K562 (cell line): Measurements from ENCODE around the gene C6orf47. TPM values are rescaled to one million over a fixed set of nuclear protein-coding genes. Genes with fewer than 3 reads are reported as not detected.
A peak's percentile ranks its signal among the peaks of the same experiment; 100 is the strongest.

ENCODE experiments used
- CHAMP1 ChIP-seq: fragments of 450-650 bp; IDR thresholded peaks from 2 replicates; pipeline ENCODE4 v1.6.1; 2016; ENCODE audit warnings: mild to moderate bottlenecking
- CHCHD3 ChIP-seq: fragments of 250-450 bp; sonication (Bioruptor Pico); IDR thresholded peaks from 2 replicates; pipeline ENCODE4 v2.1.2; 2022; ENCODE audit warnings: mild to moderate bottlenecking
- DDX20 ChIP-seq: fragments of 450-650 bp; IDR thresholded peaks from 2 replicates; pipeline ENCODE4 v1.6.1; 2016; ENCODE audit warnings: missing genetic modification characterization, low read depth, mild to moderate bottlenecking, missing compliant biosample characterization, moderate library complexity
- MED1 ChIP-seq: sonication (generic); formaldehyde crosslinking; IDR thresholded peaks from 2 replicates; pipeline ENCODE4 v1.8.1; 2023; ENCODE audit warnings: missing genetic modification reagents, borderline replicate concordance
- MEF2A ChIP-seq: IDR thresholded peaks from 2 replicates; pipeline ENCODE4 v1.6.1; 2011; ENCODE audit warnings: low read depth, mild to moderate bottlenecking, low read length, moderate library complexity; ENCODE audit not compliant: control insufficient read depth
- MIER1 ChIP-seq: fragments of 450-650 bp; IDR thresholded peaks from 2 replicates; pipeline ENCODE4 v1.6.1; 2016; ENCODE audit warnings: antibody characterized with exemption, mild to moderate bottlenecking, low read depth
- MXD1 ChIP-seq: fragments of 250-450 bp; sonication (Bioruptor Pico); IDR thresholded peaks from 2 replicates; pipeline ENCODE4 v1.8.0; 2021; ENCODE audit warnings: borderline replicate concordance, mild to moderate bottlenecking, moderate library complexity; ENCODE audit not compliant: poor library complexity, severe bottlenecking
- NRF1 ChIP-seq, 2 experiments: fragments of 450-650 bp; IDR thresholded peaks in 1 of 2; conservative IDR thresholded peaks in 1 of 2; 2 replicates each; pipeline ENCODE4 v1.6.1; 2014; ENCODE audit warnings: mild to moderate bottlenecking in 2 of 2
- SIN3B ChIP-seq: fragments of 450-650 bp; IDR thresholded peaks from 2 replicates; pipeline ENCODE4 v1.6.1; 2017; ENCODE audit warnings: low read depth, mild to moderate bottlenecking, moderate library complexity
- THRAP3 ChIP-seq: fragments of 450-650 bp; IDR thresholded peaks from 2 replicates; pipeline ENCODE4 v1.6.1; 2016; ENCODE audit warnings: mild to moderate bottlenecking, inconsistent platforms, borderline replicate concordance
- polyA plus RNA-seq, 8 experiments: library from polyadenylated mRNA; depleted of rRNA in 4 of 8; stranded (reverse) in 5 of 8; unstranded in 3 of 8; fragments of >200 nt; fragmentation: Nextera tagmentation in 2 of 8; fragmentation: Illumina TruSeq in 1 of 8; extraction: Ambion mirVana in 2 of 8; extraction: Trizol in 1 of 8; gene quantifications; 2 replicates each; pipeline versions ENCODE4 v1.2.1 to v1.2.3, GENCODE V29; 2011 to 2014; ENCODE audit warnings: inconsistent platforms in 1 of 8, missing spikeins in 1 of 8
- total RNA-seq, 7 experiments: library from RNA; depleted of rRNA in 6 of 7; stranded (reverse); fragments of >200 nt in 6 of 7; fragmentation: Illumina TruSeq in 2 of 7; extraction: Trizol in 2 of 7; gene quantifications; 2 replicates each; pipeline versions ENCODE4 v1.2.1 to v1.2.3, GENCODE V29; 2011 to 2021; ENCODE audit warnings: low replicate concordance in 1 of 7
- TF ChIP-seq, protein P1 (sequence below): fragments of 450-650 bp; IDR thresholded peaks from 2 replicates; pipeline ENCODE4 v1.6.1; 2016; ENCODE audit warnings: low read depth
- TF ChIP-seq, protein P2 (sequence below): sonication (generic); formaldehyde crosslinking; IDR thresholded peaks from 2 replicates; pipeline ENCODE4 v1.9.0; 2022; ENCODE audit warnings: mild to moderate bottlenecking, missing genetic modification reagents
- TF ChIP-seq, protein P3 (sequence below): fragments of 450-650 bp; formaldehyde crosslinking; IDR thresholded peaks from 2 replicates; pipeline ENCODE4 v1.4.0; 2022; ENCODE audit warnings: mild to moderate bottlenecking, moderate library complexity

Gene C6orf47
- total and polyA plus RNA-seq, 9 of the 15 experiments (the other 6 are each of a cell fraction or from before 2014, with no cell fraction given): 0.14 to 43.8 (median 27.0) TPM

DNA sequence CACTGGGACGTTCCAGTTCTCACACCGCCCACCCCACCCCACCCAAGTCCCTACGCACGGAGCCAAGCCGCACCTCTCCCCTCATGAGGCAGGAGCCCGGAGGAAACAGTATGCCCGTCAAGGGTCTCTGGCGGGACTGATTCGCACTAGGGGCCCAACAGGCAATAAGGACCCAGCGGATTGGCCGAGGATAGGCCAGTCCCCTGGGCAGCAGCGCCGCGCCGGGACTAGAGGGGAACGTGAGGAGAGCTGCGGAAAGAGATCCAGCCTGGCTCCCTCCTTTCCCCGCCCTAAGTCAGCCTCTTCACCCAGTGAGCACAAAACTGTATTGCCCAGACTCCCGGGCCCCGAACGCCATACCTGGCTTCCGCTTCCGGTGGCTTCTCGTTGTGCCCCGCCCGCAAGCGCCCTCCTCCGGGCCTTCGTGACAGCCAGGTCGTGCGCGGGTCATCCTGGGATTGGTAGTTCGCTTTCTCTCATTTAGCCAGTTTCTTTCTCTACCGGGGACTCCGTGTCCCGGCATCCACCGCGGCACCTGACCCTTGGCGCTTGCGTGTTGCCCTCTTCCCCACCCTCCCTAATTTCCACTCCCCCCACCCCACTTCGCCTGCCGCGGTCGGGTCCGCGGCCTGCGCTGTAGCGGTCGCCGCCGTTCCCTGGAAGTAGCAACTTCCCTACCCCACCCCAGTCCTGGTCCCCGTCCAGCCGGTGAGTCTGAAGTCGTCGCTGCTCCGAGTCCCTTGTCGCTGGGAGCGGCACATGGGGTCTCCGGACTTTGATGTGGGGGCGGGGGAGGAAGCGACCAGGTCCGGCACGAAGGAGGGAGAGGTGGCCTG is 5.1 kb upstream of the C6orf47 start, which contains the start of gene CSNK2B (continued):
- TF ChIP-seq, protein P1, sequence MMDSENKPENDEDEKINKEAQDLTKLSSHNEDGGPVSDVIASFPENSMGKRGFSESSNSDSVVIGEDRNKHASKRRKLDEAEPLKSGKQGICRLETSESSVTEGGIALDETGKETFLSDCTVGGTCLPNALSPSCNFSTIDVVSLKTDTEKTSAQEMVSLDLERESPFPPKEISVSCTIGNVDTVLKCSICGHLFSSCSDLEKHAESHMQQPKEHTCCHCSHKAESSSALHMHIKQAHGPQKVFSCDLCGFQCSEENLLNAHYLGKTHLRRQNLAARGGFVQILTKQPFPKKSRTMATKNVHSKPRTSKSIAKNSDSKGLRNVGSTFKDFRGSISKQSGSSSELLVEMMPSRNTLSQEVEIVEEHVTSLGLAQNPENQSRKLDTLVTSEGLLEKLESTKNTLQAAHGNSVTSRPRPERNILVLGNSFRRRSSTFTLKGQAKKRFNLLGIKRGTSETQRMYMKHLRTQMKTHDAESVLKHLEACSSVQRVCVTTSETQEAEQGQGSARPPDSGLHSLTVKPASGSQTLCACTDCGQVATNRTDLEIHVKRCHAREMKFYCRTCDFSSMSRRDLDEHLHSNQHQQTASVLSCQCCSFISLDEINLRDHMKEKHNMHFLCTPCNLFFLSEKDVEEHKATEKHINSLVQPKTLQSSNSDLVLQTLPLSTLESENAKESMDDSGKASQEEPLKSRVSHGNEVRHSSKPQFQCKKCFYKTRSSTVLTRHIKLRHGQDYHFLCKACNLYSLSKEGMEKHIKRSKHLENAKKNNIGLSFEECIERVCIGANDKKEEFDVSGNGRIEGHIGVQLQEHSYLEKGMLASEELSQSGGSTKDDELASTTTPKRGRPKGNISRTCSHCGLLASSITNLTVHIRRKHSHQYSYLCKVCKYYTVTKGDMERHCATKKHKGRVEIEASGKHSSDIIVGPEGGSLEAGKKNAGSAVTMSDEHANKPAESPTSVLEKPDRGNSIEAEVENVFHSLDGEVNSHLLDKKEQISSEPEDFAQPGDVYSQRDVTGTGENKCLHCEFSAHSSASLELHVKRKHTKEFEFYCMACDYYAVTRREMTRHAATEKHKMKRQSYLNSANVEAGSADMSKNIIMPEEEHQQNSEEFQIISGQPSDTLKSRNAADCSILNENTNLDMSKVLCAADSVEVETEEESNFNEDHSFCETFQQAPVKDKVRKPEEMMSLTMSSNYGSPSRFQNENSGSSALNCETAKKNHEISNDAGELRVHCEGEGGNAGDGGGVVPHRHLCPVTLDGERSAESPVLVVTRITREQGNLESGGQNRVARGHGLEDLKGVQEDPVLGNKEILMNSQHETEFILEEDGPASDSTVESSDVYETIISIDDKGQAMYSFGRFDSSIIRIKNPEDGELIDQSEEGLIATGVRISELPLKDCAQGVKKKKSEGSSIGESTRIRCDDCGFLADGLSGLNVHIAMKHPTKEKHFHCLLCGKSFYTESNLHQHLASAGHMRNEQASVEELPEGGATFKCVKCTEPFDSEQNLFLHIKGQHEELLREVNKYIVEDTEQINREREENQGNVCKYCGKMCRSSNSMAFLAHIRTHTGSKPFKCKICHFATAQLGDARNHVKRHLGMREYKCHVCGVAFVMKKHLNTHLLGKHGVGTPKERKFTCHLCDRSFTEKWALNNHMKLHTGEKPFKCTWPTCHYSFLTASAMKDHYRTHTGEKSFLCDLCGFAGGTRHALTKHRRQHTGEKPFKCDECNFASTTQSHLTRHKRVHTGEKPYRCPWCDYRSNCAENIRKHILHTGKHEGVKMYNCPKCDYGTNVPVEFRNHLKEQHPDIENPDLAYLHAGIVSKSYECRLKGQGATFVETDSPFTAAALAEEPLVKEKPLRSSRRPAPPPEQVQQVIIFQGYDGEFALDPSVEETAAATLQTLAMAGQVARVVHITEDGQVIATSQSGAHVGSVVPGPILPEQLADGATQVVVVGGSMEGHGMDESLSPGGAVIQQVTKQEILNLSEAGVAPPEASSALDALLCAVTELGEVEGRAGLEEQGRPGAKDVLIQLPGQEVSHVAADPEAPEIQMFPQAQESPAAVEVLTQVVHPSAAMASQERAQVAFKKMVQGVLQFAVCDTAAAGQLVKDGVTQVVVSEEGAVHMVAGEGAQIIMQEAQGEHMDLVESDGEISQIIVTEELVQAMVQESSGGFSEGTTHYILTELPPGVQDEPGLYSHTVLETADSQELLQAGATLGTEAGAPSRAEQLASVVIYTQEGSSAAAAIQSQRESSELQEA: no peak
- TF ChIP-seq CHCHD3 (CRISPR knock-in tag) (peak; percentile 94), MXD1 (CRISPR knock-in tag) (no peak), CHAMP1 (no peak), MEF2A (peak; percentile 3; the same call in 1 of the 2 replicates), MIER1 (no peak), DDX20 (tag) (no peak), SIN3B (no peak), NRF1 (conservative IDR thresholded peaks at IDR 0.05 in 1 of 2, IDR thresholded peaks at IDR 0.05 in 1 of 2) (peak; percentile 92 to 93), THRAP3 (no peak), MED1 (CRISPR knock-in tag) (no peak)
- TF ChIP-seq, protein P2, sequence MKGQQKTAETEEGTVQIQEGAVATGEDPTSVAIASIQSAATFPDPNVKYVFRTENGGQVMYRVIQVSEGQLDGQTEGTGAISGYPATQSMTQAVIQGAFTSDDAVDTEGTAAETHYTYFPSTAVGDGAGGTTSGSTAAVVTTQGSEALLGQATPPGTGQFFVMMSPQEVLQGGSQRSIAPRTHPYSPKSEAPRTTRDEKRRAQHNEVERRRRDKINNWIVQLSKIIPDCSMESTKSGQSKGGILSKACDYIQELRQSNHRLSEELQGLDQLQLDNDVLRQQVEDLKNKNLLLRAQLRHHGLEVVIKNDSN: peak; percentile 87
- TF ChIP-seq, protein P3, sequence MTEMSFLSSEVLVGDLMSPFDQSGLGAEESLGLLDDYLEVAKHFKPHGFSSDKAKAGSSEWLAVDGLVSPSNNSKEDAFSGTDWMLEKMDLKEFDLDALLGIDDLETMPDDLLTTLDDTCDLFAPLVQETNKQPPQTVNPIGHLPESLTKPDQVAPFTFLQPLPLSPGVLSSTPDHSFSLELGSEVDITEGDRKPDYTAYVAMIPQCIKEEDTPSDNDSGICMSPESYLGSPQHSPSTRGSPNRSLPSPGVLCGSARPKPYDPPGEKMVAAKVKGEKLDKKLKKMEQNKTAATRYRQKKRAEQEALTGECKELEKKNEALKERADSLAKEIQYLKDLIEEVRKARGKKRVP (CRISPR knock-in tag): peak; percentile 39; the same call in 1 of the 2 replicates
